ENCODE measurements around the gene MRPL37.

The MRPL37 gene

DNA sequence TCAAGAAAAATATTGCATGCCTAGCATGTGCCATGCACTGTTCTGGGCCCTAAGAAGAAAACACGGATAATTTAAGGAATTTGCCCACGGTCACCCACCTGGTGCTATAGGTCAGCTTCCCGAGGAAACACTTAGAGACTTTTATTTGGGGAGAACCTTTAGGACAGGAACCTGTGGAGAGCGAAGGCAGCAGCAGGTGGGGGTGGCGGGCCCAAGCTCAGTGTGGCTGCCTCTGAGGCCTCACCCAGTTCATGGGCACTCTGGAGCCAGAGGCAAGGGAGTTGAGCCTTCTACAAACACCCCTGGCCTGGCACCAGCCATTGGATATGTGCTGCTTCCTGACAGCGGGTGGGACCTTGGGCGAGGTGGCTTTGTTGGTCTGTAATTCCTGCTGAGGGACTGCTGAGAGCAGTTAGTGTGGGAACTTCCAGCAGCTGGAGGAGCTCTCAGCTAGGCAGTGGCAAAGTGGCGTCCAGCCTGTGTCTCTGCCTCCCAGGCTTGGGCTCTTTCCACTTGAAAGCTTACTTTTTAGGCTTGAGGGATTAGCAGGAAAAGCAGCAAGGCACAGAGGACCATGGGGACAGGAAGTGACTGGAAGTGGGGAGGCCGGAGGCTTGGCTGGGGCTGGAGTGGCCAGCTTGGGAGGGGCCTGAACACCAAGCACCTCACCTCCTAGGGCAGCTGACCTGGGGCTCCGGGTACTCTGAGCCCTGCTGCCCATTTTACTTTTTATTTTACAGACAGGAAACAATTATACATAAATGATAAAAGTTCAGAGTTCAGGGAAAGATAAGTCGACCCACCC, 19.1 kb downstream of the MRPL37 start:
- H3K36me3 ChIP-seq, result peaks cover 53% of the 10 kb centered on the region
- no peak overlapping the region for H3K4me3 ChIP-seq (ENCODE audit: low read depth, low read length)
- TF ChIP-seq, protein P1, sequence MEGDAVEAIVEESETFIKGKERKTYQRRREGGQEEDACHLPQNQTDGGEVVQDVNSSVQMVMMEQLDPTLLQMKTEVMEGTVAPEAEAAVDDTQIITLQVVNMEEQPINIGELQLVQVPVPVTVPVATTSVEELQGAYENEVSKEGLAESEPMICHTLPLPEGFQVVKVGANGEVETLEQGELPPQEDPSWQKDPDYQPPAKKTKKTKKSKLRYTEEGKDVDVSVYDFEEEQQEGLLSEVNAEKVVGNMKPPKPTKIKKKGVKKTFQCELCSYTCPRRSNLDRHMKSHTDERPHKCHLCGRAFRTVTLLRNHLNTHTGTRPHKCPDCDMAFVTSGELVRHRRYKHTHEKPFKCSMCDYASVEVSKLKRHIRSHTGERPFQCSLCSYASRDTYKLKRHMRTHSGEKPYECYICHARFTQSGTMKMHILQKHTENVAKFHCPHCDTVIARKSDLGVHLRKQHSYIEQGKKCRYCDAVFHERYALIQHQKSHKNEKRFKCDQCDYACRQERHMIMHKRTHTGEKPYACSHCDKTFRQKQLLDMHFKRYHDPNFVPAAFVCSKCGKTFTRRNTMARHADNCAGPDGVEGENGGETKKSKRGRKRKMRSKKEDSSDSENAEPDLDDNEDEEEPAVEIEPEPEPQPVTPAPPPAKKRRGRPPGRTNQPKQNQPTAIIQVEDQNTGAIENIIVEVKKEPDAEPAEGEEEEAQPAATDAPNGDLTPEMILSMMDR (IDR thresholded peaks at IDR 0.05; ENCODE audit: low read depth, low read length), result no peak
- H3K9me3 ChIP-seq (ENCODE audit: severe bottlenecking), result no peaks in the 10 kb centered on the region
- H3K27ac ChIP-seq, result no peak overlapping the region
- no peaks in the 10 kb centered on the region for H3K27me3 ChIP-seq (ENCODE audit: insufficient read depth, low read depth, severe bottlenecking)
- DNase-seq, result peak; percentile 44

GRCh38 chr1:54219688-54220003, 19.7 kb downstream of the MRPL37 start:
- Histone ChIP-seq H3K4me3 (ENCODE audit: low read depth, low read length) (no peak overlapping the region), H3K27ac (no peak overlapping the region), H3K27me3 (ENCODE audit: insufficient read depth, low read depth, severe bottlenecking) (no peaks in the 10 kb centered on the region), H3K36me3 (peaks cover 50% of the 10 kb centered on the region), H3K9me3 (ENCODE audit: severe bottlenecking) (no peaks in the 10 kb centered on the region)
- DNase-seq, result no peak
- TF ChIP-seq, protein P1 (IDR thresholded peaks at IDR 0.05; ENCODE audit: low read depth, low read length), result no peak

DNA sequence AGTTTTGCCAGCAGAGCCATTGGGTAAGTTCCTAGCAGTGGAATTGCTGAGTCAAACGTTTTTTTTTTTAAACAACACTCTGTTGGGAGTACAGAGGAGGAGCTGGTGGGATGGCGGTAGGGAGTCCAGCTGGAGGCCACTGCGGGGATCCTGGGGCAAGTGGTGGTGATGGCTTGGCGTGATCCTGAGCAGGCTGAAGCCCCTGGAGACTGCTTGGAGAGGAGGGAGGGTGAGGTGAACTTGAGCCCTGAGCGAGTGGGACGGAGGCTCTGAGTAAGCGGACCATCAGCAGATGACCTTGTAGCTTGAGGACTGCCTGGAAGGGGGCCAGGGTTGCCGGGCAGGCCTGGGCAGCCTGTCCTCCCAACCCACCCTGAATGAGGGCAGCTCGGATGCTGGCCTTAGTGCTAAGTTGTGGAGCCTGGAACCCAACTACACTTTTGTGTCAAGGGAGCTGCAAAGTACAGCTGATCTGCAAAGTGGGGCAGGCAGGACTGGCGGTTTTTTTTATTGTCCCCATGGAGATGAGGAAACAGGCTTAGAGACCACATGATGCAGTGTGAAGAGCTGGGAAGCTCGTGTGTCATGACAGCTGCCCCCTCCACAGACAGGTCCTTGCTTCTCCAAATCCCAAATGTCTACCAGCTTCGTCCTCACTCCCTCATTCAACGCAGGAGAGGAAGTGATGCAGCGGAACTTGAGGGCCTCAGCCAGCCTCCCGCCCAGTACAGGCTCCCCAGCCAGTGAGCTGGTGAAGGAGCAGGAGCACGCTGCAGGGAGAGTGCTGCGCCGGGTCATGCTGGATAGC, 20.2 kb downstream of the MRPL37 start:
- H3K9me3 ChIP-seq (ENCODE audit: severe bottlenecking), result no peaks in the 10 kb centered on the region
- no peak overlapping the region for H3K4me3 ChIP-seq (ENCODE audit: low read depth, low read length)
- H3K27ac ChIP-seq, result peak overlapping the region; percentile 48; the same call in 1 of the 2 replicates
- peaks cover 44% of the 10 kb centered on the region for H3K36me3 ChIP-seq
- no peaks in the 10 kb centered on the region for H3K27me3 ChIP-seq (ENCODE audit: insufficient read depth, low read depth, severe bottlenecking)
- TF ChIP-seq, protein P1 (IDR thresholded peaks at IDR 0.05; ENCODE audit: low read depth, low read length), result no peak
- DNase-seq, result no peak

GRCh38 chr1:54221113-54221834, 21.3 kb downstream of the MRPL37 start:
- Histone ChIP-seq H3K27me3 (ENCODE audit: insufficient read depth, low read depth, severe bottlenecking) (no peaks in the 10 kb centered on the region), H3K4me3 (ENCODE audit: low read depth, low read length) (no peak overlapping the region), H3K9me3 (ENCODE audit: severe bottlenecking) (no peaks in the 10 kb centered on the region), H3K36me3 (peaks cover 43% of the 10 kb centered on the region), H3K27ac (peak overlapping the region; percentile 48; the same call in 1 of the 2 replicates)
- DNase-seq, result no peak
- TF ChIP-seq, protein P1 (IDR thresholded peaks at IDR 0.05; ENCODE audit: low read depth, low read length), result no peak

- Histone ChIP-seq H3K9me3 (ENCODE audit: severe bottlenecking) (no peaks in the 10 kb centered on the region), H3K27ac (no peak overlapping the region), H3K36me3 (peaks cover 36% of the 10 kb centered on the region), H3K27me3 (ENCODE audit: insufficient read depth, low read depth, severe bottlenecking) (no peaks in the 10 kb centered on the region), H3K4me3 (ENCODE audit: low read depth, low read length) (no peak overlapping the region)
- TF ChIP-seq, protein P1 (IDR thresholded peaks at IDR 0.05; ENCODE audit: low read depth, low read length), result no peak
- no peak for DNase-seq
These were observed 22.0 kb downstream of the MRPL37 start for GRCh38 chr1:54221867-54222484.
